ENCODE measurements around the gene TIAM1. TPM values are rescaled to one million over a fixed set of nuclear protein-coding genes. Genes with fewer than 3 reads are reported as not detected.
A peak's percentile ranks its signal among the peaks of the same experiment; 100 is the strongest.

TIAM1 gene
- total RNA-seq, 2 experiments from 2014 or later = 41.5 to 46.9 TPM

- DNase-seq (no peak), ATAC-seq (no peak)
- H3K27me3 Mint-ChIP-seq (ENCODE audit: low read depth) = no peaks in the 10 kb centered on the region
- ChIA-PET CTCF (no interaction called here), POLR2A (no interaction called here)
- H3K27ac Mint-ChIP-seq = no peak overlapping the region
- peaks cover 4% of the 10 kb centered on the region for H3K9me3 Mint-ChIP-seq (ENCODE audit: insufficient read depth)
- peaks cover 36% of the 10 kb centered on the region for H3K36me3 Mint-ChIP-seq (ENCODE audit: low read depth)
- H3K4me3 Mint-ChIP-seq = no peak overlapping the region
- H3K4me1 Mint-ChIP-seq (ENCODE audit: low read depth) = peaks cover 45% of the 10 kb centered on the region
Measured at GRCh38 chr21:31329456-31330143, 14.5 kb downstream of the TIAM1 start.

- ChIA-PET CTCF (interaction anchor here (0.9 to 1.7 kb wide), 10 partner anchors 17 to 255 kb away, joined by 3 to 7 read pairs (median 4); no protein-coding TSS in a partner anchor), POLR2A (interaction anchor here (0.6 to 1.0 kb wide), 3 partner anchors 16 to 233 kb away, joined by 3 read pairs; no protein-coding TSS in a partner anchor)
- Mint-ChIP-seq H3K4me1 (ENCODE audit: low read depth) (peaks cover 24% of the 10 kb centered on the region), H3K27me3 (ENCODE audit: low read depth) (no peaks in the 10 kb centered on the region), H3K9me3 (ENCODE audit: insufficient read depth) (peaks cover 4% of the 10 kb centered on the region), H3K36me3 (ENCODE audit: low read depth) (peaks cover 30% of the 10 kb centered on the region), H3K27ac (peak overlapping the region; percentile 81), H3K4me3 (peak overlapping the region; percentile 66)
- peak; percentile 64 for DNase-seq
- peak; percentile 87 for ATAC-seq
Measured at GRCh38 chr21:31326522-31327242, 17.4 kb downstream of the TIAM1 start.

DNA sequence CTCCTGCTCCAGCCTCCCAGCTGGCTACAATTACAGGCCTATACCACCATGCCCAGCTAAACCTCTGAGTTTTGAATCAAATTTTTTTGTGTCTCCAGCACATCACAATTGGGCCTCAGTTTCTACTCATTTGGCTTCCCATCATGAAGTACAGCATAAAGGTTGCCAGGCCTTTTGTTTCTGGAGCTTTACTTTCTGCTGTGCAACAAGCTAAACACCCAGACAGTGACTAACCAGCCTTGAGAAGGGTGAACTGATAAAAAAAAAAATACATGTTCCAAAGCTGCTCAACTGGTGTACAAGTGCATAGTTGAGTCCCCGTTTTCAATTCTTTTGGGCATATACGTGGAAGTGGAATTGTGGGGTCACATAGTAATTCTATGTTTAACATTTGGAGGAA lies 25.1 kb downstream of the TIAM1 start:
- Mint-ChIP-seq H3K4me3 (no peak overlapping the region), H3K27ac (no peak overlapping the region), H3K4me1 (ENCODE audit: low read depth) (peaks cover 17% of the 10 kb centered on the region), H3K36me3 (ENCODE audit: low read depth) (peaks cover 6% of the 10 kb centered on the region), H3K9me3 (ENCODE audit: insufficient read depth) (no peaks in the 10 kb centered on the region), H3K27me3 (ENCODE audit: low read depth) (no peaks in the 10 kb centered on the region)
- no peak for ATAC-seq
- ChIA-PET CTCF (interaction anchor here (1.0 kb wide), 2 partner anchors 14 to 262 kb away, joined by 3 to 4 read pairs; no protein-coding TSS in a partner anchor), POLR2A (no interaction called here)
- DNase-seq = no peak

- POLR2A ChIA-PET = interaction anchor here (0.6 to 1.5 kb wide), 2 partner anchors 14 to 70 kb away, joined by 3 to 4 read pairs; no protein-coding TSS in a partner anchor
- peaks cover 17% of the 10 kb centered on the region for H3K4me1 Mint-ChIP-seq (ENCODE audit: low read depth)
- no peak for ATAC-seq
Measured at GRCh38 chr21:31317688-31318087, 26.4 kb downstream of the TIAM1 start.

GRCh38 chr21:31316488-31317169 lies 27.4 kb downstream of the TIAM1 start:
- ATAC-seq = no peak
- Mint-ChIP-seq H3K4me1 (ENCODE audit: low read depth) (peaks cover 17% of the 10 kb centered on the region), H3K9me3 (ENCODE audit: insufficient read depth) (no peaks in the 10 kb centered on the region), H3K27ac (no peak overlapping the region), H3K27me3 (ENCODE audit: low read depth) (no peaks in the 10 kb centered on the region), H3K4me3 (no peak overlapping the region), H3K36me3 (ENCODE audit: low read depth) (no peaks in the 10 kb centered on the region)
- CTCF ChIA-PET = no interaction called here
- POLR2A ChIA-PET = interaction anchor here (1.5 kb wide), 1 partner anchor 13 kb away, joined by 3 read pairs; no protein-coding TSS in a partner anchor
- DNase-seq = no peak

More at GRCh38 chr21:31317688-31318087, 26.4 kb downstream of the TIAM1 start:
- Mint-ChIP-seq H3K4me3 (no peak overlapping the region), H3K27ac (no peak overlapping the region), H3K9me3 (ENCODE audit: insufficient read depth) (no peaks in the 10 kb centered on the region), H3K36me3 (ENCODE audit: low read depth) (peaks cover 2% of the 10 kb centered on the region), H3K27me3 (ENCODE audit: low read depth) (no peaks in the 10 kb centered on the region)
- CTCF ChIA-PET = interaction anchor here (0.6 kb wide), 1 partner anchor 122 kb away, joined by 6 read pairs; no protein-coding TSS in a partner anchor
- no peak for DNase-seq

DNA sequence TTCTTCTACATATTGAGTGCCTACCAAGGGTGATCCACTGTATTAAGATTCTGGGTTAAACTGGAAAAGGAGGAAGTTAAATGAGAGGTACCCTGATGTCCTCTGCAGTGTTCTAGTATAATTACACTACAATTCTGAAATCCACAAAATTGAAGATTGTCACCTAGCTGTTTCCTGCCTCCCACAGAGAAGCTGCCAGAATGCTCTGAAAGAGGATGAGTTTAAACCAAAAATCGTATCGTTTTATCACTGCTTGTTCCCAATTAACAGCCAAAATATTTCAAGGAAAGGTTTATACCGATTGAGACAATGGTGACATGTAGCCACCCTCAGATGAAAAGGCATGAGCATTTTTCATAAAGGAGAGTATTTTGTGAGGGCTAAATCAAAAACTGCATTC lies 28.0 kb downstream of the TIAM1 start:
- DNase-seq (no peak), ATAC-seq (no peak)
- Mint-ChIP-seq H3K9me3 (ENCODE audit: insufficient read depth) (no peaks in the 10 kb centered on the region), H3K36me3 (ENCODE audit: low read depth) (no peaks in the 10 kb centered on the region), H3K27me3 (ENCODE audit: low read depth) (no peaks in the 10 kb centered on the region), H3K4me1 (ENCODE audit: low read depth) (peaks cover 17% of the 10 kb centered on the region), H3K27ac (no peak overlapping the region), H3K4me3 (no peak overlapping the region)
- POLR2A ChIA-PET = no interaction called here
- CTCF ChIA-PET = no interaction called here

DNA sequence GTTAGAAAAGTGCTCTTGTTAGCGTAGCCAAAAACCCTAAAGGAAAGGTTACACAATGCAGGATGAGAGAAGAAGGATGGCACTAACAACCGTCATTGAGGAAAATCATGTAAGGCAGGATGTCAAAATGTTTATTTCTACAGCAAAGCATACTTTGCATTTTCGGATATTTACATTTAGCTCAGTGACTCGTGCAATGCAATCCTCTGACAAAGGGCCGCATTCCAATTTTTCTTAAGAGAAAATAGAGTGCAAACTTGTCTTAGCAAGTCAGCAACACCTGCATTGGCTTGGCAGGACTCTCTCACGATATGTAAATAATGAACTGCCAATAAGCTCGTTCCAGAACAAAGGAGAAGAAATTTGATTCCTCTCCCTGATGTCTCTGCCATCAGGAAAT lies 33.3 kb downstream of the TIAM1 start:
- POLR2A ChIA-PET = no interaction called here
- no peak overlapping the region for H3K4me3 Mint-ChIP-seq
- H3K27ac Mint-ChIP-seq = no peak overlapping the region
- no peaks in the 10 kb centered on the region for H3K27me3 Mint-ChIP-seq (ENCODE audit: low read depth)
- H3K4me1 Mint-ChIP-seq (ENCODE audit: low read depth) = no peaks in the 10 kb centered on the region
- CTCF ChIA-PET = interaction anchor here (1.2 kb wide), 1 partner anchor 22 kb away, joined by 3 read pairs; no protein-coding TSS in a partner anchor
- H3K36me3 Mint-ChIP-seq (ENCODE audit: low read depth) = peaks cover 3% of the 10 kb centered on the region
- ATAC-seq (no peak), DNase-seq (no peak)
- no peaks in the 10 kb centered on the region for H3K9me3 Mint-ChIP-seq (ENCODE audit: insufficient read depth)

GRCh38 chr21:31308584-31308983 lies 35.5 kb downstream of the TIAM1 start:
- DNase-seq (no peak), ATAC-seq (no peak)
- no peaks in the 10 kb centered on the region for H3K9me3 Mint-ChIP-seq (ENCODE audit: insufficient read depth)
- ChIA-PET POLR2A (no interaction called here), CTCF (no interaction called here)
- H3K36me3 Mint-ChIP-seq (ENCODE audit: low read depth) = peaks cover 3% of the 10 kb centered on the region
- no peaks in the 10 kb centered on the region for H3K4me1 Mint-ChIP-seq (ENCODE audit: low read depth)
- no peak overlapping the region for H3K27ac Mint-ChIP-seq
- no peak overlapping the region for H3K4me3 Mint-ChIP-seq
- no peaks in the 10 kb centered on the region for H3K27me3 Mint-ChIP-seq (ENCODE audit: low read depth)

DNA sequence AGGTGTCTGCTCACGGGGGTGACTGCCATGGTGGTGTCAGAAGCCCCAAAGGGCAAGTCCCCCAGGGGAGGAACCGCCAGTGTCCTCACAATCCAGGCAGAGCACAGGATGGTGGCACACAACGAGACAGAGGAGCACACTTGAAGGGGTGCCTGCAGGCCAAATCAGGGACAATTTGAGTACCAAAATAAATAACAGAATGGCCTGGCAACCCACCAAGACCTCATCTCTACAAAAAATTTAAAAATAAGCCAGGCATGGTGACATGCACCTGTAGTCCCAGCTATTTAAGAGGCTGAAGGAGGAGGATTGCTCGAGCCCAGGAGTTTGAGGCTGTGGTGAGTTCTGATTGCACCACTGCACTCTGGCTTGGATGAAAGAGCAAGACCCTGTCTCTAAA lies 38.2 kb downstream of the TIAM1 start:
- ChIA-PET POLR2A (interaction anchor here (0.7 kb wide), 1 partner anchor 132 kb away, joined by 3 read pairs; no protein-coding TSS in a partner anchor), CTCF (no interaction called here)
- peaks cover 3% of the 10 kb centered on the region for H3K36me3 Mint-ChIP-seq (ENCODE audit: low read depth)
- DNase-seq (no peak), ATAC-seq (no peak)
- H3K27ac Mint-ChIP-seq = no peak overlapping the region
- no peaks in the 10 kb centered on the region for H3K9me3 Mint-ChIP-seq (ENCODE audit: insufficient read depth)
- no peaks in the 10 kb centered on the region for H3K27me3 Mint-ChIP-seq (ENCODE audit: low read depth)
- H3K4me3 Mint-ChIP-seq = no peak overlapping the region
- peaks cover 4% of the 10 kb centered on the region for H3K4me1 Mint-ChIP-seq (ENCODE audit: low read depth)

DNA sequence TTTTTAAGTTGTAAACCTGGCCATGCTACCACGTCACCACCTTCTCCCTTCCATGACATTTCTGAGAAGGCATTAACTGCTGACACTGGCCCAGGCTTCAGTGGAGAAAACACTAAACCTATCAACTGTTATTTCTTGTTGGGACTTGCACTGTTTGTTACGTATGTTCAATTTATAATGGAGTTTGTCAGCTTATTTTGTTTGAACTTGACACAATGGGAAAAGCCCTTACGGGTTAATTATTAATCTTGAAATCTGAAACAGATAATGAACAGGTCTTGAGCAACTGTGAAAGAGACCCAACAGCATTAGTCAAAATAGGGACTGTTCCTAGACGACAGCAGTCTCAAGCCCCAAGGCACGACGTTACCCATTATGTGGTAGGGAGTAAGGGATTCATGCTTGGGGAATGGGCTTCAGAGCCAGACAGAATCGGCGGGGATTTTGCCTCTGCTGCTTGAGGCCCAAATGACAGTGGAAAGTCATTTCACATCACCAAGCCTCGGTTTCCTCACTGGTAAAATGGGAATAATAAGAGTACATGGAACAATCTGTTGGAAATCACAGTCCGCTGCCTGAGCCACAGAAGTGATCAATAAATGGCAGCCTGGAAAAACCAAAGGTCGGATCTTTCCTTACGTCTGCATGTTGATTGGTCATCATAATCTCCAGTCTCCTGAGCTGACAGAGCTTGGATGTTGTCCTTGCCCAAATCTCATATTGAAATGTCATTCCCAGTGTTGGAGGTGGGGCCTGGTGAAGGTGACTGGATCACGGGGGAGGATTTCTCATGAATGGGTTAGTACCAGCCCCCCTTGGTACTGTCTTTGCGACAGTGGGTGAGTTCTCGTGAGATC lies 44.5 kb downstream of the TIAM1 start:
- Mint-ChIP-seq H3K27me3 (ENCODE audit: low read depth) (no peaks in the 10 kb centered on the region), H3K4me1 (ENCODE audit: low read depth) (peaks cover 4% of the 10 kb centered on the region), H3K4me3 (no peak overlapping the region), H3K9me3 (ENCODE audit: insufficient read depth) (no peaks in the 10 kb centered on the region), H3K36me3 (ENCODE audit: low read depth) (peaks cover 2% of the 10 kb centered on the region), H3K27ac (no peak overlapping the region)
- DNase-seq (no peak), ATAC-seq (no peak)
- CTCF ChIA-PET = no interaction called here
- POLR2A ChIA-PET = no interaction called here

GRCh38 chr21:31298618-31299269 lies 45.3 kb downstream of the TIAM1 start:
- no peak overlapping the region for H3K4me3 Mint-ChIP-seq

More at GRCh38 chr21:31298618-31299269, 45.3 kb downstream of the TIAM1 start:
- no peak overlapping the region for H3K27ac Mint-ChIP-seq
- peaks cover 9% of the 10 kb centered on the region for H3K4me1 Mint-ChIP-seq (ENCODE audit: low read depth)
- ATAC-seq (no peak), DNase-seq (no peak)
- POLR2A ChIA-PET = no interaction called here
- no peaks in the 10 kb centered on the region for H3K27me3 Mint-ChIP-seq (ENCODE audit: low read depth)
- peaks cover 6% of the 10 kb centered on the region for H3K36me3 Mint-ChIP-seq (ENCODE audit: low read depth)
- CTCF ChIA-PET = no interaction called here
- H3K9me3 Mint-ChIP-seq (ENCODE audit: insufficient read depth) = no peaks in the 10 kb centered on the region

Measured in activated CD8-positive, alpha-beta T cell treated with anti-CD3 and anti-CD28 coated beads, Interleukin-2, amount 10 ng/mL, durations not matched to agents 7 days and 5 days (primary cell).